K562 (cell line): ENCODE results near the gene SMOC2. TPM values are rescaled to one million over a fixed set of nuclear protein-coding genes. Genes with fewer than 3 reads are reported as not detected.

ENCODE experiments used
- ATAC-seq: fragments of 200-7000 bp; cut with Tn5 transposase; 3 replicates; pipeline ENCODE4 v1.9.1; 2020; ENCODE audit warnings: moderate library complexity
- BruUV-seq: library from RNA; stranded (reverse); fragments of 400-500 nt; replicated peaks from 2 replicates; lab custom pipeline; 2021; lab: Mats Ljungman, UMichigan
- CTCF ChIA-PET: fragments of 300-600 bp; formaldehyde crosslinking; extraction: SDS; loops from one replicate; lab custom pipeline; 2021; ENCODE audit warnings: low intra/inter-chr PET ratio; lab: Yijun Ruan, JAX
- POLR2A ChIA-PET: fragments of 300-600, 350-650 bp; sonication (Branson Sonifier 250); formaldehyde crosslinking; extraction: SDS; loops from one replicate; lab custom pipeline; 2021; ENCODE audit warnings: antibody characterized with exemption, inconsistent platforms; lab: Yijun Ruan, JAX
- DNase-seq, 4 experiments: peaks; one replicate each; pipeline versions ENCODE4 v3.0.0 to v3.0.0-alpha.2; 2011 to 2018; ENCODE audit warnings: low spot score in 3 of 4, mixed read lengths in 3 of 4; ENCODE audit errors: extremely low read depth in 1 of 4
- FAIRE-seq: peaks from 2 replicates; lab custom pipeline; 2011; peaks lifted over from hg19 to GRCh38; lab: Jason Lieb, UNC
- H2AFZ ChIP-seq: 2 replicates; pipeline ENCODE4 v1.6.0; 2011; ENCODE audit warnings: low read depth, low read length, control low read depth, inconsistent platforms
- H3K27ac ChIP-seq: fragments of 200-600 bp; 3 replicates; pipeline ENCODE4 v1.8.0; 2011; ENCODE audit warnings: low read depth, mild to moderate bottlenecking, control low read depth, inconsistent platforms, low read length, moderate library complexity, mixed read lengths; ENCODE audit errors: extremely low read depth
- H3K27me3 ChIP-seq, 2 experiments: fragments of 300-600 bp in 1 of 2; 2 replicates in 1 of 2; 3 replicates in 1 of 2; pipeline versions ENCODE4 v1.6.0 to v1.8.0; 2011; ENCODE audit warnings: inconsistent platforms in 2 of 2, low read length in 2 of 2, mild to moderate bottlenecking in 1 of 2, mixed read lengths in 1 of 2, moderate library complexity in 1 of 2; ENCODE audit not compliant: control insufficient read depth in 2 of 2, insufficient read depth in 2 of 2
- H3K36me3 ChIP-seq: fragments of 300-600 bp; 3 replicates; pipeline ENCODE4 v1.8.0; 2011; ENCODE audit warnings: mild to moderate bottlenecking, low read length, inconsistent platforms; ENCODE audit not compliant: control insufficient read depth, insufficient read depth
- H3K4me1 ChIP-seq, 2 experiments: fragments of 200-600 bp in 1 of 2; replicated peaks in 1 of 2; 2 replicates in 1 of 2; 3 replicates in 1 of 2; pipeline versions ENCODE4 v1.5.1 to v1.8.0; 2011; ENCODE audit warnings: inconsistent platforms in 2 of 2, low read length in 2 of 2, mild to moderate bottlenecking in 1 of 2, mixed read lengths in 1 of 2, moderate library complexity in 1 of 2; ENCODE audit not compliant: control insufficient read depth in 2 of 2, insufficient read depth in 2 of 2
- H3K4me2 ChIP-seq: 2 replicates; pipeline ENCODE4 v1.6.1; 2011; ENCODE audit warnings: low read length, control low read depth, inconsistent platforms, mixed read lengths; ENCODE audit not compliant: insufficient read depth
- H3K4me3 ChIP-seq: fragments of 200-600 bp; sonication (generic), shearing (Covaris generic); 2 replicates; pipeline ENCODE4 v1.5.1; 2016; ENCODE audit warnings: control low read depth, inconsistent platforms
- H3K79me2 ChIP-seq: fragments of 200-600 bp; 3 replicates; pipeline ENCODE4 v1.8.0; 2011; ENCODE audit warnings: low read length, inconsistent platforms; ENCODE audit not compliant: control insufficient read depth, insufficient read depth
- H3K9ac ChIP-seq, 2 experiments: 2 replicates each; pipeline versions ENCODE4 v1.6.0 to v1.6.1; 2011; ENCODE audit warnings: low read depth in 2 of 2, low read length in 2 of 2, control low read depth in 1 of 2, inconsistent platforms in 1 of 2, mild to moderate bottlenecking in 1 of 2, mixed read lengths in 1 of 2; ENCODE audit not compliant: insufficient read depth in 1 of 2
- H3K9me1 ChIP-seq: one replicate; pipeline ENCODE4 v1.6.0; 2011; ENCODE audit warnings: inconsistent platforms, mild to moderate bottlenecking, low read length, moderate library complexity; ENCODE audit not compliant: control insufficient read depth, insufficient read depth
- H3K9me3 ChIP-seq: replicated peaks from 2 replicates; pipeline ENCODE4 v1.5.1; 2011; ENCODE audit warnings: low read depth, low read length, inconsistent platforms; ENCODE audit not compliant: control insufficient read depth, insufficient read depth
- H4K20me1 ChIP-seq: replicated peaks from 2 replicates; pipeline ENCODE4 v1.6.1; 2011; ENCODE audit warnings: low read length, inconsistent platforms, mixed read lengths; ENCODE audit not compliant: control insufficient read depth, insufficient read depth
- POLR3G ChIP-seq: IDR thresholded peaks from 2 replicates; pipeline ENCODE4 v1.6.1; 2011; ENCODE audit not compliant: insufficient read length, insufficient replicate concordance; ENCODE audit errors: extremely low read depth
- ZNF197 ChIP-seq: fragments of 200-800 bp; sonication (Bioruptor generic); IDR thresholded peaks from 2 replicates; pipeline ENCODE4 v1.6.1; 2016; ENCODE audit warnings: low read depth, missing genetic modification characterization, missing compliant biosample characterization
- WGBS: fragments of 100-300 bp; shearing (Covaris generic); methylation state at CpG from one replicate; pipeline ENCODE4 v1.1.6; 2016; ENCODE audit warnings: low coverage, mixed read lengths; ENCODE audit not compliant: insufficient coverage; ENCODE audit errors: missing lambda C conversion rate; 5-methylcytosine and 5-hydroxymethylcytosine counted together
- in situ Hi-C: fragments of 300-500 bp; cut with MboI; formaldehyde crosslinking; loops from 4 replicates; pipeline ENCODE4 v1.15.0; 2018; ENCODE audit warnings: inconsistent platforms, mixed read lengths
- intact Hi-C: fragments of 100-400 bp; cut with micrococcal nuclease; formaldehyde crosslinking; loops from 2 replicates; pipeline ENCODE4 v1.14.2; 2022
- polyA plus RNA-seq, 8 experiments: library from polyadenylated mRNA; depleted of rRNA in 4 of 8; stranded (reverse) in 5 of 8; unstranded in 3 of 8; fragments of >200 nt; fragmentation: Nextera tagmentation in 2 of 8; fragmentation: Illumina TruSeq in 1 of 8; extraction: Ambion mirVana in 2 of 8; extraction: Trizol in 1 of 8; gene quantifications; 2 replicates each; pipeline versions ENCODE4 v1.2.1 to v1.2.3, GENCODE V29; 2011 to 2014; ENCODE audit warnings: inconsistent platforms in 1 of 8, missing spikeins in 1 of 8
- total RNA-seq, 7 experiments: library from RNA; depleted of rRNA in 6 of 7; stranded (reverse); fragments of >200 nt in 6 of 7; fragmentation: Illumina TruSeq in 2 of 7; extraction: Trizol in 2 of 7; gene quantifications; 2 replicates each; pipeline versions ENCODE4 v1.2.1 to v1.2.3, GENCODE V29; 2011 to 2021; ENCODE audit warnings: low replicate concordance in 1 of 7
- TF ChIP-seq, protein P1 (sequence below): fragments of 450-650 bp; IDR thresholded peaks from 2 replicates; pipeline ENCODE4 v1.6.1; 2016; ENCODE audit warnings: borderline replicate concordance

Gene SMOC2
- total and polyA plus RNA-seq, 9 of the 15 experiments (the other 6 are each of a cell fraction or from before 2014, with no cell fraction given), result 0.45 to 2.3 (median 1.1) TPM

DNA sequence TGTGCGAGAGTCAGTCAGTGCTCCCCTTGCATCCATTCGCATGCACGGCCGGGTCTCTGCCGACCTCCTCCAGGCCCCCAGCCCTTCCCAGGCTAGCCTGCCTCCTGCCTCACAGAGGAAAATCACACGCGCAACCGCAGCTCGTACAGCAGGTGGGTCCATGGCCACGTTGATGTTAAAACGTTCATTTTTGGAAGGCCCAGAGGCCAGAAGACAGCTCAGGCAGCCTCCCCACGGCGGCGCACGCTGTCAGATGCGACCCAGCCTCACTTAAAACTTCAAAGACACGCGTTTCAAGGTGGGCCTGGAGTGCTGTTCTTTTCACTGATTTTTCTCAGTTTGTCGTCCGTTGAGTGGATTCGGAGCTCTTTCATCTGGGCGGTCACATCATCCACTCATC lies 276.5 kb downstream of the SMOC2 start:
- no peak for FAIRE-seq
- Histone ChIP-seq H3K79me2 (no peaks in the 10 kb centered on the region), H3K4me2 (no peak overlapping the region), H3K27me3 (peaks cover 5 to 35% of the 10 kb centered on the region in 2 experiments; a peak in 4 of 5 replicates), H3K4me3 (no peak overlapping the region), H3K9ac (no peak overlapping the region), H3K4me1 (no peaks in the 10 kb centered on the region), H4K20me1 (no peaks in the 10 kb centered on the region), H3K9me3 (no peaks in the 10 kb centered on the region), H3K27ac (no peak overlapping the region), H3K36me3 (no peaks in the 10 kb centered on the region), H3K9me1 (no peaks in the 10 kb centered on the region), H2AFZ (no peak overlapping the region)
- in situ Hi-C loops, result no loop called here
- intact Hi-C loops, result no loop called here
- TF ChIP-seq, protein P1, sequence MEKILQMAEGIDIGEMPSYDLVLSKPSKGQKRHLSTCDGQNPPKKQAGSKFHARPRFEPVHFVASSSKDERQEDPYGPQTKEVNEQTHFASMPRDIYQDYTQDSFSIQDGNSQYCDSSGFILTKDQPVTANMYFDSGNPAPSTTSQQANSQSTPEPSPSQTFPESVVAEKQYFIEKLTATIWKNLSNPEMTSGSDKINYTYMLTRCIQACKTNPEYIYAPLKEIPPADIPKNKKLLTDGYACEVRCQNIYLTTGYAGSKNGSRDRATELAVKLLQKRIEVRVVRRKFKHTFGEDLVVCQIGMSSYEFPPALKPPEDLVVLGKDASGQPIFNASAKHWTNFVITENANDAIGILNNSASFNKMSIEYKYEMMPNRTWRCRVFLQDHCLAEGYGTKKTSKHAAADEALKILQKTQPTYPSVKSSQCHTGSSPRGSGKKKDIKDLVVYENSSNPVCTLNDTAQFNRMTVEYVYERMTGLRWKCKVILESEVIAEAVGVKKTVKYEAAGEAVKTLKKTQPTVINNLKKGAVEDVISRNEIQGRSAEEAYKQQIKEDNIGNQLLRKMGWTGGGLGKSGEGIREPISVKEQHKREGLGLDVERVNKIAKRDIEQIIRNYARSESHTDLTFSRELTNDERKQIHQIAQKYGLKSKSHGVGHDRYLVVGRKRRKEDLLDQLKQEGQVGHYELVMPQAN, result no peak
- no peak for TF ChIP-seq ZNF197 (CRISPR knock-in tag)
- TF ChIP-seq POLR3G, result no peak
- no peak for ATAC-seq
- ChIA-PET POLR2A (interaction anchor here (0.6 to 1.4 kb wide), 2 partner anchors 9 to 62 kb away, joined by 4 to 5 read pairs; no protein-coding TSS in a partner anchor), CTCF (no interaction called here)
- no peak for DNase-seq
- no TSS peak for BruUV-seq
- 2% methylated on average over 22 of the region's 22 CpGs for WGBS

Other genes starting within 250 kb of the SMOC2 start
- gene DACT2, start 121.4 kb upstream of the SMOC2 start, total RNA-seq (2014; rRNA removed), result not detected in 2 replicates
- not detected in 2 replicates for gene DACT2, start 121.4 kb upstream of the SMOC2 start, total RNA-seq (2014; rRNA removed; fragmentation: Illumina TruSeq; extraction: Trizol)
- gene DACT2, start 121.4 kb upstream of the SMOC2 start, total RNA-seq (2015; rRNA removed; fragmentation: Illumina TruSeq; extraction: Trizol), result not detected in 2 replicates
- gene DACT2, start 121.4 kb upstream of the SMOC2 start, total RNA-seq (2021), result not detected in 2 replicates
- not detected in 2 replicates for gene DACT2, start 121.4 kb upstream of the SMOC2 start, polyA plus RNA-seq (2011; rRNA removed)
- gene DACT2, start 121.4 kb upstream of the SMOC2 start, polyA plus RNA-seq (2014; fragmentation: Illumina TruSeq; extraction: Trizol), result not detected in 2 replicates
- gene DACT2, start 121.4 kb upstream of the SMOC2 start, polyA plus RNA-seq (2014; fragmentation: Nextera tagmentation; extraction: Ambion mirVana), result not detected
- not detected in 2 replicates for gene DACT2, start 121.4 kb upstream of the SMOC2 start, polyA plus RNA-seq (2014; rRNA removed)